Brain microvascular endothelial cell (primary cell): Measurements from ENCODE around the gene PIK3C2B.

Experiments used
- DNase-seq: peaks from one replicate; pipeline ENCODE4 v3.0.0-alpha.2; 2020
- H3K27ac ChIP-seq: fragments of 250-450 bp; sonication (Bioruptor Pico); 2 replicates; pipeline ENCODE4 v1.5.1; 2020; ENCODE audit warnings: mild to moderate bottlenecking, moderate library complexity
- H3K27me3 ChIP-seq: fragments of 250-450 bp; sonication (Bioruptor Pico); replicated peaks from 2 replicates; pipeline ENCODE4 v1.5.1; 2020; ENCODE audit warnings: mild to moderate bottlenecking
- H3K36me3 ChIP-seq: fragments of 250-450 bp; sonication (Bioruptor Pico); replicated peaks from 2 replicates; pipeline ENCODE4 v1.5.1; 2020; ENCODE audit warnings: mild to moderate bottlenecking
- H3K4me3 ChIP-seq: 2 replicates; pipeline ENCODE4 v1.5.1; 2011; ENCODE audit warnings: low read depth, mild to moderate bottlenecking, control low read depth, low read length, moderate library complexity
- CTCF ChIP-seq: IDR thresholded peaks from 2 replicates; pipeline ENCODE4 v1.5.1; 2011; ENCODE audit warnings: low read depth, mild to moderate bottlenecking, moderate library complexity, low read length, control low read depth, inconsistent platforms; ENCODE audit errors: missing control alignments
- in situ Hi-C: cut with HindIII; loops from 2 replicates; pipeline ENCODE4 v1.10.0; 2017; ENCODE audit warnings: low sequenced_read_pairs, low pct_ligation_motif_present

The PIK3C2B gene

GRCh38 chr1:204478172-204478899 lies 16.3 kb downstream of the PIK3C2B start:
- H3K4me3 ChIP-seq = no peak overlapping the region
- H3K27ac ChIP-seq = no peak overlapping the region
- DNase-seq = no peak
- in situ Hi-C loops = no loop called here
- TF ChIP-seq CTCF = no peak
- no peaks in the 10 kb centered on the region for H3K36me3 ChIP-seq
- H3K27me3 ChIP-seq = peaks cover 7% of the 10 kb centered on the region

GRCh38 chr1:204477036-204477740 lies 17.4 kb downstream of the PIK3C2B start:
- DNase-seq = no peak
- H3K27ac ChIP-seq = no peak overlapping the region
- H3K4me3 ChIP-seq = no peak overlapping the region
- in situ Hi-C loops = no loop called here
- H3K36me3 ChIP-seq = no peaks in the 10 kb centered on the region
- TF ChIP-seq CTCF = no peak
- H3K27me3 ChIP-seq = peaks cover 7% of the 10 kb centered on the region

- Histone ChIP-seq H3K4me3 (no peak overlapping the region), H3K27ac (no peak overlapping the region), H3K36me3 (no peaks in the 10 kb centered on the region), H3K27me3 (peaks cover 7% of the 10 kb centered on the region)
- in situ Hi-C loops = no loop called here
- TF ChIP-seq CTCF = no peak
- DNase-seq = no peak
These were observed 18.0 kb downstream of the PIK3C2B start for GRCh38 chr1:204476563-204476962.

- Histone ChIP-seq H3K27me3 (peaks cover 7% of the 10 kb centered on the region), H3K27ac (no peak overlapping the region), H3K36me3 (no peaks in the 10 kb centered on the region), H3K4me3 (no peak overlapping the region)
- no peak for DNase-seq
- TF ChIP-seq CTCF = no peak
- in situ Hi-C loops = no loop called here
These were observed 18.8 kb downstream of the PIK3C2B start for GRCh38 chr1:204475656-204476432.

GRCh38 chr1:204473400-204473965 lies 21.1 kb downstream of the PIK3C2B start:
- in situ Hi-C loops = no loop called here
- H3K4me3 ChIP-seq = no peak overlapping the region
- H3K36me3 ChIP-seq = no peaks in the 10 kb centered on the region
- DNase-seq = no peak
- peaks cover 4% of the 10 kb centered on the region for H3K27me3 ChIP-seq
- H3K27ac ChIP-seq = no peak overlapping the region
- TF ChIP-seq CTCF = no peak
